Measurements from ENCODE around the gene SDF2.

SDF2 gene

GRCh38 chr17:28661635-28662526 lies at the start of gene SDF2, which contains the start of gene SUPT6H:
Gene SDF2, minus strand, starts transcription at chr17:28661906. Its CDS starts 30 bp downstream, at chr17:28661876.
Gene SUPT6H, plus strand, starts transcription at chr17:28662205. Its CDS starts 11,197 bp downstream, at chr17:28673402.
- peak; percentile 92 to 93 for DNase-seq

- DNase-seq = peak; percentile 75 to 82
Measured at GRCh38 chr17:28710861-28711722, 49.4 kb upstream of the SDF2 start.

GRCh38 chr17:28707339-28707720 lies 45.6 kb upstream of the SDF2 start:
- DNase-seq = no peak

GRCh38 chr17:28706471-28707338 lies 45.0 kb upstream of the SDF2 start:
- DNase-seq = no peak

- no peak for DNase-seq
Measured at GRCh38 chr17:28705728-28706334, 44.1 kb upstream of the SDF2 start.

GRCh38 chr17:28705074-28705659 lies 43.5 kb upstream of the SDF2 start:
- DNase-seq = no peak

- DNase-seq = no peak
Measured at GRCh38 chr17:28704219-28704858, 42.6 kb upstream of the SDF2 start.

GRCh38 chr17:28703552-28704218 lies 42.0 kb upstream of the SDF2 start:
- no peak for DNase-seq

GRCh38 chr17:28702752-28703150 lies 41.0 kb upstream of the SDF2 start:
- DNase-seq = no peak

GRCh38 chr17:28702026-28702751 lies 40.5 kb upstream of the SDF2 start:
- peak; percentile 66 to 78 for DNase-seq

- DNase-seq = no peak
Measured at GRCh38 chr17:28700830-28701492, 39.3 kb upstream of the SDF2 start.

GRCh38 chr17:28700278-28700677 lies 38.6 kb upstream of the SDF2 start:
- no peak for DNase-seq

- DNase-seq = no peak
Measured at GRCh38 chr17:28698253-28698941, 36.7 kb upstream of the SDF2 start.

- peak in 1 of 2 donors; percentile 35 for DNase-seq
Measured at GRCh38 chr17:28693869-28694268, 32.2 kb upstream of the SDF2 start.

- no peak for DNase-seq
Measured at GRCh38 chr17:28689011-28689410, 27.3 kb upstream of the SDF2 start.

GRCh38 chr17:28688481-28688880 lies 26.8 kb upstream of the SDF2 start:
- DNase-seq = no peak

GRCh38 chr17:28686296-28686695 lies 24.6 kb upstream of the SDF2 start:
- DNase-seq = no peak

- DNase-seq = no peak
Measured at GRCh38 chr17:28685366-28685765, 23.7 kb upstream of the SDF2 start.

GRCh38 chr17:28684963-28685362 lies 23.3 kb upstream of the SDF2 start:
- peak; percentile 67 to 87 for DNase-seq
